Measurements from ENCODE around the gene OXT.
"Not testable (repeated sequence)": the region's sequence is repeated elsewhere in the genome, so short reads cannot be mapped to it uniquely, and the experiment has no call there.

OXT gene

GRCh38 chr20:3109350-3110302 lies 38.2 kb downstream of the OXT start:
- DNase-seq (ENCODE audit: low read depth in 2 of 2) = no peak

GRCh38 chr20:3111507-3111906 lies 40.1 kb downstream of the OXT start:
- no peak for DNase-seq (ENCODE audit: low read depth in 2 of 2)

GRCh38 chr20:3111995-3112394 lies 40.6 kb downstream of the OXT start:
- no peak for DNase-seq (ENCODE audit: low read depth in 2 of 2)

- no peak for DNase-seq (ENCODE audit: low read depth in 2 of 2)
These were observed 44.0 kb downstream of the OXT start for GRCh38 chr20:3115190-3116107.

- no peak for DNase-seq (ENCODE audit: low read depth in 2 of 2)
These were observed 44.9 kb downstream of the OXT start for GRCh38 chr20:3116341-3116740.

GRCh38 chr20:3117839-3118379 lies 46.5 kb downstream of the OXT start:
- DNase-seq (ENCODE audit: low read depth in 2 of 2) = not testable (repeated sequence)

- no peak for DNase-seq (ENCODE audit: low read depth in 2 of 2)
These were observed 47.6 kb downstream of the OXT start for GRCh38 chr20:3119044-3119443.

- no peak for DNase-seq (ENCODE audit: low read depth in 2 of 2)
These were observed 50.0 kb downstream of the OXT start for GRCh38 chr20:3121271-3121911.
